ENCODE measurements around the gene AZU1.
"Not testable (repeated sequence)": the region's sequence is repeated elsewhere in the genome, so short reads cannot be mapped to it uniquely, and the experiment has no call there.

AZU1 gene

DNA sequence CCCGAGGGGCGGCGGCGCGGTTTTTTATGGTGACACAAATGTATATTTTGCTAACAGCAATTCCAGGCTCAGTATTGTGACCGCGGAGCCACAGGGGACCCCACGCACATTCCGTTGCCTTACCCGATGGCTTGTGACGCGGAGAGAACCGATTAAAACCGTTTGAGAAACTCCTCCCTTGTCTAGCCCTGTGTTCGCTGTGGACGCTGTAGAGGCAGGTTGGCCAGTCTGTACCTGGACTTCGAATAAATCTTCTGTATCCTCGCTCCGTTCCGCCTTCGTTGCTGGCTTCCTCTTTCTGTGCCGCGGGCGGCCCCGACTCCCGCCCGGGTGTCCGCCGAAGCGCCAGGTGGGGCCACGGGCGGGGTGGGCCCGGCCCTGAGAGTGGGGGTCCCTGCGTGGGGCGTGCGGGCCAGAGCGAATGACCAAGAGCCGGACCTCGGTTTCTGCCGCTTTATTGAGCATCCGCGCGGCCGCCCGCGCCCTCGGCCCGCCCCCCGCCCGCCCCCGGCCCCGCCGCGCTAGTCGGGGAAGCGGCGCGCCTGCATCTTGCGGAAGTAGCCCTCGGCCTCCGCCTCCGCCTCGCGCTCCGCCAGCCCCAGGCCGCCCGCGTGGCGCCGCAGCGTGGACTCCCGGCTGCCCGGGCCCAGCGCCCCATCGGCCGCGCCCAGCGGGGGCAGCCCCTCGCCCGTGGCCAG, 15.4 kb upstream of the AZU1 start:
- Mint-ChIP-seq H3K36me3 (ENCODE audit: low read depth) (peaks cover 61% of the 10 kb centered on the region), H3K4me3 (no peak overlapping the region), H3K27ac (no peak overlapping the region), H3K9me3 (peaks cover 5% of the 10 kb centered on the region), H3K27me3 (no peaks in the 10 kb centered on the region), H3K4me1 (ENCODE audit: low read depth) (peaks cover 7% of the 10 kb centered on the region)

- Mint-ChIP-seq H3K36me3 (ENCODE audit: low read depth) (peaks cover 55% of the 10 kb centered on the region), H3K27me3 (no peaks in the 10 kb centered on the region), H3K4me1 (ENCODE audit: low read depth) (peaks cover under 1% of the 10 kb centered on the region), H3K27ac (no peak overlapping the region), H3K4me3 (no peak overlapping the region), H3K9me3 (peaks cover 5% of the 10 kb centered on the region)
Observed at GRCh38 chr19:812747-813218, 14.9 kb upstream of the AZU1 start.

- peaks cover 52% of the 10 kb centered on the region for H3K36me3 Mint-ChIP-seq (ENCODE audit: low read depth)
- peaks cover 5% of the 10 kb centered on the region for H3K9me3 Mint-ChIP-seq
- no peak overlapping the region for H3K27ac Mint-ChIP-seq
- no peaks in the 10 kb centered on the region for H3K27me3 Mint-ChIP-seq
- H3K4me3 Mint-ChIP-seq, result no peak overlapping the region
- no peaks in the 10 kb centered on the region for H3K4me1 Mint-ChIP-seq (ENCODE audit: low read depth)
Observed at GRCh38 chr19:813219-814151, 14.2 kb upstream of the AZU1 start.

GRCh38 chr19:814152-815078, 13.2 kb upstream of the AZU1 start:
- Mint-ChIP-seq H3K36me3 (ENCODE audit: low read depth) (peaks cover 50% of the 10 kb centered on the region), H3K4me1 (ENCODE audit: low read depth) (no peaks in the 10 kb centered on the region), H3K27ac (no peak overlapping the region), H3K9me3 (peaks cover 5% of the 10 kb centered on the region), H3K27me3 (no peaks in the 10 kb centered on the region), H3K4me3 (peak overlapping the region; percentile 13)

DNA sequence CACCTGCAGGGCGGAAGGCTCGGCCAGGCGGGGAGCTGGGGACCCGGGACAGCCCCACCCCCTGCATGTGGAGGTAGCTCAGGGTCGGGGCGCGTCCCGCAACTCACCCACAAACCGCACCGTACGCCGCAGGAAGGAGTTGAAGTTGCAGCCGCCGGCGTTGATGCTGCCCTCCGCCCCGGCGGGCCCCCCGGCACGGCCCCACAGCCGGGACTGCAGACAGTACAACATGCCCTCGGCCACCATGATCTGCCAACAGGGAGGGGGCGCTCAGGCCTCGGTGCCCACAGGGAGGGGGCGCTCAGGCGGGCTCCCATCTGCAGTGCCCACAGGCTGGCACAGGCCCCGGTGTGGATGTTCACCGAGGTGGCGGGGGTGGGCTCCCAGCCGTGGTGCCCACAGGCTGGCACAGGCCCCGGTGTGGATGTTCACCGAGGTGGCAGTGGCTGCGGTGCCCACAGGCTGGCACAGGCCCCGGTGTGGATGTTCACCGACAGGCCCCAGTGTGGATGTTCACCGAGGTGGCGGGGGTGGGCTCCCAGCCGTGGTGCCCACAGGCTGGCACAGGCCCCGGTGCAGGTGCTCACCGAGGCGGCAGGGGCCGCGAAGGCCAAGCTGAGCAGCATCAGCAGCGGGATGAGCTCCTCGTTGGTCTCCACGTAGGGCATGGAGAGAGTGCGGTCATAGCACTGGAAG, 12.4 kb upstream of the AZU1 start:
- Mint-ChIP-seq H3K27ac (no peak overlapping the region), H3K4me1 (ENCODE audit: low read depth) (no peaks in the 10 kb centered on the region), H3K36me3 (ENCODE audit: low read depth) (peaks cover 42% of the 10 kb centered on the region), H3K27me3 (no peaks in the 10 kb centered on the region), H3K9me3 (peaks cover 5% of the 10 kb centered on the region), H3K4me3 (peak overlapping the region; percentile 13)

GRCh38 chr19:815775-816499, 11.7 kb upstream of the AZU1 start:
- peaks cover 38% of the 10 kb centered on the region for H3K36me3 Mint-ChIP-seq (ENCODE audit: low read depth)
- H3K27me3 Mint-ChIP-seq, result no peaks in the 10 kb centered on the region
- no peak overlapping the region for H3K4me3 Mint-ChIP-seq
- peaks cover 5% of the 10 kb centered on the region for H3K9me3 Mint-ChIP-seq
- H3K27ac Mint-ChIP-seq, result no peak overlapping the region
- no peaks in the 10 kb centered on the region for H3K4me1 Mint-ChIP-seq (ENCODE audit: low read depth)

DNA sequence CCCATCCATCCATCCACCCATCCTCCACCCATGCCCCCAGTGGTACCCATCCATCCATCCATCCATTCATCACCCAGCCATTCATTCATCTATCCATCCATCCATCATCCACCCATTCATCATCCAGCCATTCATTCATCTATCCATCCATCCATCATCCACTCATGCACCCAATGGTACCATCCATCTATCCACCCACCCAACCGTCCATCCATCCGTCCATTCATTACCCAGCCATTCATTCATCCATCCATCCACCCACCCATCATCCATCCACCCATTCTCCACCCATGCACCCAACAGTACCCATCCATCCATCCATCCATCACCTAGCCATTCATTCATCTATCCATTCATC, 11.2 kb upstream of the AZU1 start:
- Mint-ChIP-seq H3K27me3 (no peaks in the 10 kb centered on the region), H3K36me3 (ENCODE audit: low read depth) (peaks cover 35% of the 10 kb centered on the region)

GRCh38 chr19:820212-820611, 7.4 kb upstream of the AZU1 start:
- H3K4me3 Mint-ChIP-seq; H3K4me1 Mint-ChIP-seq (ENCODE audit: low read depth); H3K9me3 Mint-ChIP-seq; H3K27me3 Mint-ChIP-seq; H3K27ac Mint-ChIP-seq: not testable (repeated sequence)
- H3K36me3 Mint-ChIP-seq (ENCODE audit: low read depth), result peaks cover 16% of the 10 kb centered on the region

More for the DNA sequence above, 11.2 kb upstream of the AZU1 start:
- peaks cover 5% of the 10 kb centered on the region for H3K9me3 Mint-ChIP-seq
- H3K4me3 Mint-ChIP-seq, result no peak overlapping the region
- H3K27ac Mint-ChIP-seq, result no peak overlapping the region
- no peaks in the 10 kb centered on the region for H3K4me1 Mint-ChIP-seq (ENCODE audit: low read depth)

DNA sequence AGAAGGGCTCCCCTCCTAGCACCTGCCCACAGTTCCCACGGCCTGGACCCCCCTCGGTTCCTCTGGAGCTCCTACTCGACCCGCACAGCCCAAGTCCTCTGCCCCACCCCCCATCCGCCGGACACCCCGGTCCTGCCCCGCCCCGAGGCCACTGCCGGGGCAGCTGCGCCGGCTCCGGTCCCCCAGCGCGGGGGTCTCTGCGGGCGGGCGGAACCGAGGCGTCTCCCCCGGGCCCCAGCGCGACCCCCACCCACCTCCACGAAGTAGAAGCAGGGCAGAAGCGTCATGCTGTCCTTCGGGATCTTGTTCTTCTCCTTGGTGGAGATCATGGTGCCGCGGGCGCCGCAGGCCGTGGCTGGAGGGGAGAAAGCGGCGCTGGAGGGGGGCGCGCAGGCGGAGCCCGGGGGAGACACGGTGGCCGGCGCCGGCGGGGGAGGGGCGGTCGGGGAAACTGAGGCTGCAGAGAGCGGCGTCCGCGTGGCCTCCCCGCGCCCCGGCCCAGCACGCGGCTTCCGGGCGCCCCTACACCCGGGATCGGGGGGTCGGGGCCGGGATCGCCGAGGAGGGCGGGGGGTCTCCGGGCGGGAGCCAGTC, 6.3 kb upstream of the AZU1 start:
- H3K36me3 Mint-ChIP-seq (ENCODE audit: low read depth), result peaks cover 8% of the 10 kb centered on the region
- no peak overlapping the region for H3K27ac Mint-ChIP-seq
- H3K27me3 Mint-ChIP-seq, result peaks cover 5% of the 10 kb centered on the region
- H3K9me3 Mint-ChIP-seq, result peaks cover 3% of the 10 kb centered on the region
- H3K4me1 Mint-ChIP-seq (ENCODE audit: low read depth), result no peaks in the 10 kb centered on the region
- H3K4me3 Mint-ChIP-seq, result no peak overlapping the region

DNA sequence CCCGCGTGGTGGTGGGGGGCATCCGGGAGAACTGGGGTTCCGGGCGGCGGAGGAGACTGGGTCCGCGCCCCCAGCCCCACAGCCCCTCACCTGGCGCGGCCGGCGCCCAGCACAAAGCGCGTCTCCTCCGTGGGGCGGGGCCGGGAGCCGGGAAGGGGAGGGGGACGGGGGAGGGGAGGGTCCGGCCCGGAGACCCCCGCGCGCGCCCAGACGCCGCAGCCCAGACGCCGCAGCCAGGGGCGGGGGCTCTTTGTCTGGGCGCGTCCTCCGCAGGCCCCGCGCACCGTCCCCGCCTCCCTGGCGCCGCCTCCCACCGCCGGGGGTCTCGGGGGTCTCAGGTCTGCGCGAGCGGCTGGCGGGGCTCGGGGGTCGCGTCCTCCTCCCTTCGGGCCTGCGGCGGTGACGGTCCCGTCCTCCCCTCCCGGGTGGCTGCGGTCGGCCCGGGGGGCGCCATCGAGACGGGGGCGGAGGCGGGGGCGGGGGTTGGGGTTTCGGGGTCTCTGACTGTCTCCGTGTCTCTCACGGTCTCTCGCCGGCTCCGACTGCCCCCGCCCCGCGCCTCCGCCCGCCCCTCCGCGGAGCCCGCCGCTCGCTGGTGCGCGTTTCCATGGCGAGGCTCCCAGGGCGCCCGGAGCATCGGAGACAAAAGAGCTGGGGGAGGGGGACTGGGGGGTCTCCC, 5.7 kb upstream of the AZU1 start, which contains the start of gene PLPPR3:
TSS of gene PLPPR3 (minus strand) at position 131 of the 679 bp plus-strand sequence. CDS start 396 bp downstream, outside the sequence.
- Mint-ChIP-seq H3K27ac (no peak within 1 kb of the TSS), H3K36me3 (ENCODE audit: low read depth) (peaks cover 1% of the 10 kb centered on the region), H3K27me3 (peaks cover 5% of the 10 kb centered on the region), H3K4me3 (no peak within 1 kb of the TSS), H3K4me1 (ENCODE audit: low read depth) (no peaks in the 10 kb centered on the region), H3K9me3 (no peaks in the 10 kb centered on the region)

DNA sequence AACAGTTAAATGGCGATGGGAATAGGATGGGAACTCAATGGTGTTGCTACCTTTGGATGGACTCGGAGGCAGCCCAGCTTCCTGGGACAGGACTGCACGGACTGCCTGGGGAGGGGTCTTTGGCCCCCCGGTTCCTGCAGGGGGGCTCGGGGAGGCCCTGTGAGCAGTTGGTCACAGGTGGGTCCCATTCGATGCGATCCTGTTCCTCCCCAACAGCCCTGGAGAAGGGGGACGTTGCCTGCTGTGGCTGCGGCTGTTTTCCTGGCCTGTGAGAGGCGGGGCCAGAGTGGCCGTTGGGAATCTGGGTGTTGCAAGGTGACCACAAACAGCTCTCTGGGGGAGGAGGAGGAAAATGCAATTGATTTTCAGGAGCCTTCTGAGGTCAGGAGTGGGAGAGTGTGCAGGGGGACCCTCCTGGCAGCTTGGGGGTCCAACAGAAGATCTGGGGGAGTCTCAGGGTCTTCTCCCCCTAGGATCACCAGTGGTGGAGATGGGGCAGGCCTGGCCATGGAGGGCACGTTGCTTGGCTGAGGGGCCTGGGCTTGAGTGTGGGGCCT, 4.0 kb upstream of the AZU1 start:
- Mint-ChIP-seq H3K27me3 (peaks cover 5% of the 10 kb centered on the region), H3K4me3 (no peak overlapping the region), H3K4me1 (ENCODE audit: low read depth) (no peaks in the 10 kb centered on the region), H3K36me3 (ENCODE audit: low read depth) (no peaks in the 10 kb centered on the region), H3K27ac (no peak overlapping the region), H3K9me3 (no peaks in the 10 kb centered on the region)

DNA sequence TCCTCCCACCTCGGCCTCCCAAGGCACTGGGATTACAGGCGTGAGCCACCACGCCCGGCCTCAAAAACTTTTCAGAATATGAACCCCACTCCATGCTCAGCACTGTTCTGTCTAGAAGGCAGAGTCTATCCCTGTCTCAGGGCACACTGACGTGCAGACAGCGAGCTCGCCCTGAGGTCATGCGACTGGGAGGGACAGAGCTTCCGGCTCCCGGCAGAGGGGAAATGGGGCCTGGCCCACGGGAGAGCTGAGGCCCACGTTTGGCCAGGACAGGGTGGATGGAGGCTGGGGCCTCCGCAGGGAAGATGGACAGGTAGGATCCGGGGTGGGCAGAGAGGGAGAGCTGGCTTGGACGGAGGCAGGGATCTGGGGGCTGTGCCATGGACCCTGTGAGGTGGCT, 2.8 kb upstream of the AZU1 start:
- Mint-ChIP-seq H3K9me3 (no peaks in the 10 kb centered on the region), H3K27ac (no peak overlapping the region), H3K27me3 (peaks cover 5% of the 10 kb centered on the region), H3K4me3 (no peak overlapping the region), H3K4me1 (ENCODE audit: low read depth) (no peaks in the 10 kb centered on the region), H3K36me3 (ENCODE audit: low read depth) (no peaks in the 10 kb centered on the region)
